Frontal cortex (tissue), 4 donors: ENCODE measurements around the gene NFATC1. TPM values are rescaled to one million over a fixed set of nuclear protein-coding genes. Genes with fewer than 3 reads are reported as not detected.
"Not testable (repeated sequence)": the region's sequence is repeated elsewhere in the genome, so short reads cannot be mapped to it uniquely, and the experiment has no call there.

ENCODE experiments used
- DNase-seq, 2 donors: peaks; one replicate each; pipeline ENCODE4 v3.0.0; 2012; ENCODE audit warnings: low spot score in 2 of 2
- FAIRE-seq: peaks from 2 replicates; lab custom pipeline; 2012; peaks lifted over from hg19 to GRCh38; lab: Jason Lieb, UNC
- total RNA-seq: library from RNA; depleted of rRNA; stranded (reverse); fragments of >200 nt; gene quantifications from one replicate; pipeline ENCODE4 v1.2.3, GENCODE V29; 2014
- donor health status: control.
- donor health status: control.
- donor health status: control.

NFATC1 gene
- total RNA-seq, 1 donor from 2014 or later: 0.41 TPM

DNA sequence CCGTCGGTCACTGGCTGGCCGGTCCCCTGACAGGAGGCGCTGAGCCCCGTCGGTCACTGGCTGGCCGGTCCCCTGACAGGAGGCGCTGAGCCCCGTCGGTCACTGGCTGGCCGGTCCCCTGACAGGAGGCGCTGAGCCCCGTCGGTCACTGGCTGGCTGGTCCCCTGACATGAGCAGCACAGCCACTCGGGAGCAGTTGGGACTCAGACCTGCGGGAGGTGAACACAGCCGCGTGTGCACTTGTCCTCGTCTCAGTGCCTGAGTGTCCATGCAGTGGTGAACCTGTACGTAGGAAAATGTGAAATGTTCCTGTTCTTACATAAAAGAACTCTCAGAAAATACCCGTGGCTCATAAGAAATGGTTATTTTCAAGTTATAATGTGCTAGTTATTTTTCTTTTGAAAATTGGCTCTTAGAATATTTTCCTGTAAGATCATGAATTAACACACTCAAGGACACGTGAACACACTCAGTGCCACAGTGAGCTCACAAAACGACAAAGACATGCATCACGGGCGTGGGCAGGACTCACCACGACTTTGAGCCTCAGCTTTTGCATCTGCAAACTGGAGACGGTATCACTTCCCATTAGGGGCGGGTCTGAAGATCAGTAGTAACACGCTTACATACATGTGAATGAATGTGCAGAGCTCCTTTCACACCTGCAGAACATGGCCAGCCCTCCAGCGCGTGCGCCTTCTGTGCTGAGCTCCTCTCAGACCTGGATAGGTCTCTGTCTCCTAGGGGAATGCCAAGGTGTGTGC, 21.1 kb upstream of the NFATC1 start:
- DNase-seq (no peak), FAIRE-seq (no peak)

DNA sequence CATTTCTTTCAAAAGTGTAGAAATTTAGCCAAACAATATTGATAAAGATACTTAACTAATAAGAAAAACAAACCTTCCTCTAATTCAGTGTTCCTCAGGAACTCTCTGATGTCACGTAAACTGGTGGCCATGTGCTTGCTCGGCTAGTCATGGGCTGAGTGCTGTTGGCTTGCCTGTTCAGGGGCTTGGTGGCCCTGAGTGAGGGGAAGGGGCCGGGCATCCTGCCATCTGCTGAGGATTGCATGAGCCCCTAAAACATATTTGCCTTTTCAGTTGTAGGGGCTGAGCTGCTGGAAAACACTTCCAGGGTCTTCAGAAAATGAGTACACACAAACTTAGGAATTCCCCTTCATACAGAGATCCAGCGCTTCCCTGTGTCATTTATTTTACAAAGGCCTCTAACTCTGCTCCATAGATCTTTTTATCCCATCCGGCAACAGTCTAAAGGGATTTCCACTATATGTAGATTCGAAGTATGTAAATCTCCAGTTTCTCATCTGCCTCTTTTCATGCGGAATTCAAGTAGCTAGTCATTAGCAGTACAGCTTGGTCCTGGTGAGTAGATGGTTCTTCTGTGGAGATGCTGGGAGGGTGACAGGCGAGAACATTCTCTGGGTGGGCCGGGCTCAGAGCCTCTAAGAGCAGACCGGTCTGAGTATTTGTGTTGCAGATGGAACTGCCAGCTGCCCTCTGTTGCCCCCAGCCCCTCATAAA, 20.1 kb upstream of the NFATC1 start:
- FAIRE-seq (no peak), DNase-seq (no peak)

DNA sequence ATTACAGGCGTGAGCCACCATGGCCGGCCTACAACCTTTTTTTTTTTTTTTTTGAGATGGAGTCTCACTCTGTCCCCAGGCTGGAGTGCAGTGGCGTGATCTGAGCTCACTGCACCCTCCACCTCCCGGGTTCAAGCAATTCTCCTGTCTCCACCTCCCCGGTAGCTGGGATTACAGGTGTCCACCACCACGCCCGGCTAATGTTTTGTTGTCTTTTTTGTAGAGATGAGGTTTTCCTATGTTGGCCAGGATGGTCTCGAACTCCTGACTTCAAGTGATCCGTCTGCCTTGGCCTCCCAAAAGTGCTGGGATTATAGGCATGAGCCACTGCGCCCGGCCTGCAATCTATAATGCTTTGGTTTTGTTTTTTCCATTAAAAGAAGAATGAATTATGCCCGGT, 19.1 kb upstream of the NFATC1 start:
- DNase-seq, FAIRE-seq: not testable (repeated sequence)

DNA sequence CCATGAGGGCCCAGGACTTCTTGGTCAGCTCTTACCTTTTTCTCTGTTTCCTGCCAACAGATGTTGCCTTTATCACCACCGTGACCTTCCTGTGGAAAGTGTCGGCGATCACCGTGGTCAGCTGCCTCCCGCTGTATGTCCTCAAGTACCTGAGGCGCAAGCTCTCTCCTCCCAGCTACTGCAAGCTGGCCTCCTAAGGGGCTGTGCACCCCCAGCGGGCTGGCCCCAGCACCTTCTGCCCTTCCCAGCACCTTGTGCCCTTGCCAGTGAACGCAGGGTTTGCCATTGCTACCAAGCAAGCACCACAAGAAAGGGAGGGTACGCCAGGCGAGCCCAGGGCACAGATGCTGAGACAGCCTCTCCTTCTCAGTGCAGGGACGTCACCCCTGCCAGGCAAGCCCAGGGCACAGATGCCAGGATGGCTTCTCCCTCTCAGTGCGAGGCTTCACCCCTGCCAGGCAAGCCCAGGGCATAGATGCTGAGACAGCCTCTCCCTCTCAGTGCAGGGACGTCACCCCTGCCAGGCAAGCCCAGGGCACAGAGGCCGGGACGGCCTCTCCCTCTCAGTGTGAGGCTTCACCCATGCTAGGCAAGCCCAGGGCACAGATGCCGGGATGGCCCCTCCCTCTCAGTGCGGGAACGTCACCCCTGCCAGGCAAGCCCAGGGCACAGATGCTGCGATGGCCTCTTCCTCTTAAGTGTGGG, 18.4 kb upstream of the NFATC1 start:
- DNase-seq: no peak
- FAIRE-seq: no peak

DNA sequence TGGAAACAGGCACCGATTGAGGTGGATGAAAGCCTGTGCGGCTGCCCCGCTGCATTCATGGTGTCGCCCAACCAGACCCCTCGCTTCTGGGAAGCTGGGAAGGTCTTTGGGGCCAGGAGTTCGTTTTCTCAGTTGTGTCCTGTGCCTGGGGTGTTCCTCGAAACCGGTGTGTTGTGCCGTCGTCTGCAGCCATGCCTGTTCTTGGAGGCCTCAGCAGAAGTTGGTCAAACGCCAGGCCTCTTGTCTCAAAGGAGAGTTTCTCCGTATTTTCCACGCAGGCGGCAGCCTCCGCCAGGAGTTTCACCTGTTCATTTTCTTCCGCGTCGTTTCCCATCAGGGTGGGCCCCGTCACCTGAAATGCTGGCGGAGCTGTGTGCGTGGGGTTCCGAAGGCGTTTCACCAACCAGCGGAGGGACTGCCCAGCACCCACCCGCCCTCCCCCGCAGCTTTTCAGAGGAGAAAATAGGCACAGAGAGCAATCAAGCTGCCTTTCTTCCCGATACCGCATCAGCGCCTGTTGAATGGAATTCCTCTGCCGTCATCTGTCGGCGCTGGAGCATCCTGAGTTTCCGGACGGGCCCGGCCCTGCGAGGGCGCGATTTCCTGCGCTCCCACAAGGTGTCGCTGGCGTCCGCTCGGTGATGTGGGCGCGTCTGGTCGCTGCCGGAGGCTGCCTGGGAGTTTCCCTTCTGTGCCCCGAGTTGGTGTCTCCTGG, 17.0 kb upstream of the NFATC1 start:
- no peak for FAIRE-seq
- peak; percentile 81 to 86 for DNase-seq

DNA sequence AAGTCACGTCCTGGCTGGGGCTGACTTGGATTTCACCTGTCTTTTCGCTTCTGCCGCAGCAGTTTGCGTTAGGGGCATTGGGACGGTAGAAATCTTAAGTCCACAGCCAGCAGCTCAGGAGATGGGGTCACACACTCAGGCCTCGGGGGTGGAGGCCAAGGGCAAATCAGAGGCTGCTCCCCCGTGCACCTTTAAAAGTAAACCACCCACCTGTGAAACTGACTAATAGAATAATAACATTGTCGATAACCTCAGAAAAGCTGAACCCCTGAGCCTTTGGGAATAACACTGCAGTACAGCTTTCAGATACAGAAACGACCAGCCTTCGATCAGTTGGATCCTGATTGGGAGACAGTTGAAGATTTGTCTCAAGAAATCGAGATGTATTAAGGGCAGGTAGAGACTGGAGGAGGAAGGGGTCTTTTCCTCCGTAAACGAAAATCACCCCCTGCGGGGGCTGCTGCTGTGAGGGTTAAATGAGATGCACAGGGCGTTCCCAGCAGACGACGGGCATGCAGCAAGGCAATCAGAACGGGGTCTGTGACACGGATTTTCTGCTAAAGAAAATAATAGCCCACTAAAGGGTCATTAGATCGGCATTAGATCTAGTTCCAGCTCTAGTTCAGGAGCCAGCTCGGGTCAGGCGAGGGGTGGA, 16.4 kb upstream of the NFATC1 start:
- FAIRE-seq (no peak), DNase-seq (no peak)

DNA sequence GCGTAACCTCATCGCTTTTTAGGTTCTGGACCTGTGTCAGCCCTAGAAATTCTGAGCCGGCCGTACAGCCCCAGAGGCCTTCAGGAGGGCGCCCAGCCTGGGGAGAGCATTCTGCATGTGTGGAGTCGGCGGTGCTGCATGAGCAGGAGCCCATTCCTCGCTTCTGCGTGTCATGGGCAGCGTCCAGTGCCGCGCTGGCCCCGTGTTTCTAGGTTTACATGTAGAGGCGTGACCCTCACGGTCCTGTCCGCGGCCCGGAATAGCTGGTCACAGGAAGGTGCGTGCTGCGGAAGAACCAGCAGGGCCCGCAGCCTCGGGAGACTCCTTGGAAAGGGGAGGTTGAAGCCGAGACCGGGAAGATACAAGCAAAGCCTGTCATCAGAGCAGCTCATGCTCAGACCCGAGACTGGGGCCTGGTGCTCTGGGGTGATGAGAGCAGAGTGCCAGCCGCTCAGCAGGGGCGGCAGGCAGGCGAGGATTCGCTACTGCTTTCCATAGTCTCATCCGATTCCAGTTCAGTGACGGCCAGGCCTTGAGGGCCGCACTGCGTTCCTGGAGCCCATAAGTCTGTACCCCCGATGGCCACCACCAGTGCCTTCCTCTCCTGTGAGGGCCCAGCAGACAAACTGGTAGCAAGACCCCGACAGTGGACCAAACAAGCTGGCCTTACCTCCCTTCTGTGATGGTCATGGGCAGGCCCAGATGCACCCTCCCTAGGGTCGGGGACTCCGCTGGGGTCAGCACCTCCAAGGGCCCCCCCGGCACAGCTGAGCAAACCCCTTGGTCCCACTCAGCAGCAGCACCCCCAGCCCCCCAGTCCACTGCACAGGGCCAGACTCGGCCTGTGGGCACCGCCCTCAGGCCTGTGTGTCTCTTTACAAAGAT, 15.6 kb upstream of the NFATC1 start:
- DNase-seq (peak in 1 of 2 donors; percentile 36), FAIRE-seq (no peak)

DNA sequence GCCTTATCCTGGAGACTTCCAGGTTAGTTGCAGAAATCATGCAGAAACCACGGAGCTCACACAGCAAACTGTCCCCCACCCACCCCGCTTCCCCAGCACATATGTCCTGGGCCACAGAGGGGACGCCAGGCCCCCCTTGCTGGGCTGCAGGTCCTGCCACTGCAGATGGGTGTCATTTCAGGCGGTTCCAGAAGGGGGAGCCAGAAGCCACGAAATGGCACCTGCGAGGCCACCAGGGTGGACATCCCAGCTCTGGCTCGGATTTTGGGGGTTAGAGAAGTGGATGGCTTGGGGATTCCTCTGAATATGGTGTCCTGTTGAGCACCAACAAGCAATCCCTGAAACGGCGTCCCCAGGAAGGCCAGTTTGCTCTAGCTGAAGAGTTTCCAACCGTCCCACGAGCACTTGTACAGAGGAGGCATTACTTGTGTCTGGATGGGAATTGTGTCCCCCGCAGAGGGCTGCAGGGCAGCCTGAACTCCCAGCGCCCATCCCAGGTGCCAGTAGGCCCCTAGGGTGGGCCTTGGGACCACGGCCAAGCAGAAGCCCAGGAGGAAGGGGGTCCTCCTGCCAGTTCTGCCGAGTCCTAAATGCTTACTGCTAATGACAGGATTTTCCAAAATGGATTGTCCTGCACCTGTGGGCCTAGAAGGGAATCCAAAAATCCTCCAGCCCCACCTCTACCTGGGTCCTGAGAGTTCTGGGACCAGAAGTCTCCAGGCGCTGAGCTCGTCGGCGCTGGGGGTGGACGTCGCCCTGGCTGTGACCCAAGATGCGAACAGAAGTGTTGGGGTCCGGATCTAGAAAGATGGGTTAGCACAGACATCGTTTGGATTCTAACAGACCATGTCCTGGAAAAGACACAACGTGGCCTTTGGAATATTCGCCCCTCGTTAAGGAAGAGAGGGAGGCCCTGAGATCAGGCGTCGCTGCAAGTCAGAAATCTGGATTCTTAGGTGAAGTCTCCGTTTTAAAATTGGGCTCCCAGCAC, 14.6 kb upstream of the NFATC1 start:
- DNase-seq (peak; percentile 80 to 88), FAIRE-seq (no peak)

DNA sequence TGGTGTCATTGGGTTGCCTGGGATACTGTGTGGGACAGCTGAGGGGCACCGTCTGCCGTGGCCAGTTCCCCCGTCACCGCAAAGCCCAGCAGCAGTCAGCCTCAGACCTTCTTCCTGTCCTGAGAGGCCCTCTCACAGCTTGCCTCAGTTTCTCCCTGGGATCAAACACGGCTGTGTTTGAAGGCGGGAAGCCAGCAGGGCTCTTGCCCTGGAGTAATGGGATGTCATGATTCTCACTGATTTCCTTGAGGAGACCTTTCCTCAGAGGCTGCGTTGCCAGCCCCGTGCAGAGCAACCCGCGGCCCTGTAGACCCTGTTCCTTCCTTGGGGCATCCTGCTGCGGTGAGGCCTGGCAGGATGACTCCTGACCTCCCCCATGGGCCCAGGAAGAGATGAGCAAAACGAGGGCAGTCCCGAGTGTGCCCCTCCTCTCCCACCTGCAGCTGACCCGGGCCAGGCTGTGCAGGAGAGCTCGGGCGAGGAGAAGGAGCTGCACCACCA, 13.9 kb upstream of the NFATC1 start:
- FAIRE-seq: no peak

DNA sequence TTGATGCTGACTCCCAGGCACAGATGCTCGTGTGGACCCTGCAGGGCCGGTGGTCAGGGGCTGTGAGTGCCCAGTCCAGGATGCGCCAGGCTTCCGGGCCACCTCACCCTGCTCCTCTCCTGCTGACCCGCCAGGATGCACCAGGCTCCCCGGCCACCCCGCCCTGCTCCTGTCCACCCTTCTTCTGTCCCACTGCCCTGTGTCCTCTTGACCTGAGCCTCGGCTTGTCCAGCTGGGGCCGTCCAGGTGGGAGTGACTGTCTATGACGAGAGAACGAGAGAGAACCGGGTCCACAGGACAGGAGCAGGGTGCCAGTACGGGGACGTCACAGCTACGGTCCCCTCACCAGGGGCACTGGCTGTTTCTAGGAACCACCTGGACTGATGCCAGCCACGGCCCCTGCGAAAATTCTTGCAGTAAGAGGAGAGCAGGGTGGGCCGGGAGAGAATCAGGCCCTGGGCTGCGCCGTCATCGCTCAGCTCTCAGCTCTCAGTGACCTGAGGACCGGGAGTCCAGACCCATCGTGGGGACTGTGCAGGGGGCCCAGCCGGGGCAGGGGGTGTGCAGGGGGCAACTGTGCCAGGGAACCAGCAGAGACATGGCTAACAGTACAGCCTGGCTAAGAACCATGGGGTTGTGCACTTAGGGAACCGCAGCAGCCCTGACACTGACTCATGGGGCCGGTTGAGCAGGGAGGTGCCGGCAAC, 12.9 kb upstream of the NFATC1 start:
- DNase-seq (peak in 1 of 2 donors; percentile 13), FAIRE-seq (no peak)

More for the DNA sequence above, 13.9 kb upstream of the NFATC1 start:
- peak in 1 of 2 donors; percentile 23 for DNase-seq

DNA sequence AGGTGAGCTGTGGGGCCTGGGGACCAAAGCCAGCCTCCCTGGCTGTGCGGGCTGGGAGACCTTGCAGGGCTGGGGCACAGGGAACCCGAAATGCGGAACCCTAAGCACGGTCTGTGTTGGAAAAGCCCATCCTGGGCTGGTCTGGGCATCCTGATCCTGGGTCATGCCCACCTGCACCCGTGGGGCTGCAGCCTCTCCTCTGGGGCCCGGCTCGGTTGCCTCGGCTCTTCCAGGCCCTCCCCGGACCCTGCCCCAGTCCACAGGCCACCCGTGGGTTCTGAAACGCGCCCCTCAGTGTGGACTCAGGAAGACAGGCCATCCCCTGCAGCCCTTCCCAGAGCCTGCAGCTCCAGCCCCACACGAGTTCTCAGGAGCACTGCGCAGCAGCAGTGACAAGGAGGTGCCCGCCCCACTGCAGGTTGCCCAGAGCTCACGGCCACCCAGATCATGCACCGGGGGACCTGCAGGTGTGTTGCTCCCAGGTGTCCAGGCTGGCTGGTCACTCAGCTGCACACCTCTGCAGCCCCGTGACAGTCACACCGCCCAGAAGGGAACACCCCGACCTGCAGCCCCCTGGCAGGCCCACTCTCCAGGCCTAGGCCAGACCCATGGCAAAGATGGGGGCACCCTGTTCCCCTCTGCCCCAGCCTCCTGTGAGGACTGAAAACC, 12.2 kb upstream of the NFATC1 start:
- no peak for FAIRE-seq
- no peak for DNase-seq

DNA sequence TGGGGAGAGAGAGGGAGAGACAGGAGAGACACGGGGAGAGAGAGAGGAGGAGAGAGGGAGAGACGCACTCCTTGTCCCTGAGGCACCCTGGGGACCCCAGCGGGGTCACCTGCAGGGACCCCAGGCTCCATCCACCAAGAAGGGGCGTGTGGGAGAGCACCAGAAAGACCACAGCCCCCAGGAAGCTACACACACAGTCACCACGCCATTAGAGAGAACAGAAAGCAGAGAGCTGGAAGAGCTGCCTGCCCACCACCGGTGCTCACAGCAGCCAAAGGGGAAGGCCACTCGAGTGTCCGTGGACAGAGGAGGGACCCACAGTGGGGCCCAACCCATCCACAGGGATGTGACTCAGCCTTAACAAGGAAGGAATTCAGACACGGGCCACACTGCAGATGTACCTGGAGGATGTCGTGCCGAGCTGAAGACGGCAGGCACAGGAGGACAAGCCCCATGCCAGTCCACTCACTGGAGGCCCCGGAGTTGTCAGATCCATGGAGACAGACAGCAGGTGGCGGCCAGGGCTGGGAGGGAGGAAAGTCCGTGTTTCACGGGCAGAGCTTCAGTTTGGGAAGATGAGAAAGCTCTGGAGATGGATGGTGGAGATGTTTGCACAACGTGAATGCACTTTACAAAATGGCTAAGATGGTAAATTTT, 11.5 kb upstream of the NFATC1 start:
- DNase-seq (no peak), FAIRE-seq (no peak)

DNA sequence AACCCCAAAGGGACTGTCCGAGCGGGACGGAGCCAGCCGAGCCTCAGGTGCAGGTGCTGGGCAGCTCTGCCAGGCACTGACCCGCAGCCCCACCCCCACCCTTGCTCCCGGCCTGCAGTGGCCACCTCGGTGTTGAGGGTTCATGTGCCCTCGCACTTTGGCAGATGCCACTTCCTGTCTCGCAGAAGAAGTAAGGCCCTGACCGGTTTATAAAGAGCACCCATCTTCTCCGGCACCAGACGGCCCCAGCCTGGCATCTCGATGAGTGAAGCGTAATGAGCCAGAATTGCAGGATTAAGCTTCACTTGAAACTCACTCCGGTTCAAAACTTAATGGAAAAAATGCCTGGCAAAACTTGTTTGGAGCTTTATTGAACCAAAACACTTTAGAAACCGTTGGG, 10.9 kb upstream of the NFATC1 start:
- DNase-seq (no peak), FAIRE-seq (no peak)

DNA sequence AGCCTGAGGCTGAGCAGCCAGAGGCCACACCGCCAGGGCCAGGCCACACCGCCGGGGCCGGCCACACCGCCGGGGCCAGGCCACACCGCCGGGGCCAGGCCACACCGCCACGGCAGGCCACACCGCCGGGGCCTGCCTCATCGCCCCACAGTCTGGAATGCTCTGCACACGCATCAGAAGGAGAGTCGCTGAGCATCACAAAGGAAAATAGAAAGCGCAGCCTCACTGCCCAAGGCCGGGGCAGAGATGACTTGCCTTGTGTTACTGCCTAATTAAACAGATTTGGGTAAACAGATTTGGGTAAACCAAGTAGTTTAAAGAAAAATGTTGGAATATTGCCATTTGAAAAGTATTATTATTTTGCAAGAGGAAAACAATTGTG, 10.4 kb upstream of the NFATC1 start:
- FAIRE-seq: no peak
- no peak for DNase-seq

DNA sequence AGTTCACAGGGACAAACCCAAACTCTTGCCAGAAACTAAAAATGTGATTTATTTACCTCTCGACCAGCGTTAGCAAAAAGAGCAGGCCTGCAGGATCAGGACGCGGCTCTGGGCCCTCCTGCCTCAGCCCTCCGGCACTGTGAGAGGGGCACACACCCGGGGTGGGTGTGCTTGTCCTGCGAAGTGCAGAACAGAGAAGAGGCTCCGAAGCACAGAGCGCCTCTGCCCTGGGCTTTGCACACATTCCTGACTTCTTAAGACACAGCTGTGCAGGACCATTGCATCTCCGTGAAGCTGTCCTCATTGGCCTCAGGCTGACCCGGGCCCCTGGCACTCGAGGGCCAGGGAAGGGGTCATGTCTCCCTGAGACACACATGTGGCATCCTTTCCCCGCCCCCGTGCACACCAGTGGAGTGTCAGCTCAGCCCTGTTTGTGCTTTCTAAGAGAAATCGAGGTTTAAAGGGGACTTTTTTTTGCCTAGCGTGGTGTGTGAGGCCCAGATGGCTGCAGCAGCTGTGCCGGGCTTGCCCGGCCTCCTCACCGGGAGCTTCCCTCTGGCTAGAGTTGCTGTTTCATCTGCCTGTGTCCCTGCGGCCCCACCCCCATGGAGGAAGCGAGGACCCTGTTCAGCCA, 9.9 kb upstream of the NFATC1 start:
- no peak for FAIRE-seq
- DNase-seq: peak in 1 of 2 donors; percentile 14
